HepG2 (cell line): ENCODE data around the gene LONP1. TPM values are rescaled to one million over a fixed set of nuclear protein-coding genes. Genes with fewer than 3 reads are reported as not detected.

Experiments
- AFF4 ChIP-seq: sonication (generic); formaldehyde crosslinking; IDR thresholded peaks from 2 replicates; pipeline ENCODE4 v1.4.0; 2020; ENCODE audit warnings: missing genetic modification reagents
- AKAP8 ChIP-seq: sonication (generic); formaldehyde crosslinking; IDR thresholded peaks from 2 replicates; pipeline ENCODE4 v1.5.1; 2020; ENCODE audit warnings: mild to moderate bottlenecking, missing genetic modification reagents
- CBX5 ChIP-seq: sonication (generic); formaldehyde crosslinking; IDR thresholded peaks from 2 replicates; pipeline ENCODE4 v1.4.0; 2020; ENCODE audit warnings: missing genetic modification reagents, borderline replicate concordance
- CTCF ChIP-seq: sonication (generic); formaldehyde crosslinking; IDR thresholded peaks from 2 replicates; pipeline ENCODE4 v1.5.0; 2020; ENCODE audit warnings: mild to moderate bottlenecking, missing genetic modification reagents, moderate library complexity
- DNMT3B ChIP-seq: conservative IDR thresholded peaks from 2 replicates; pipeline ENCODE4 v1.6.1; 2016; ENCODE audit warnings: missing biosample characterization, control low read depth
- FUBP1 ChIP-seq: sonication (generic); formaldehyde crosslinking; IDR thresholded peaks from 2 replicates; pipeline ENCODE4 v1.5.1; 2020; ENCODE audit warnings: missing genetic modification reagents, mild to moderate bottlenecking, borderline replicate concordance
- GRHL1 ChIP-seq: sonication (generic); formaldehyde crosslinking; conservative IDR thresholded peaks from 2 replicates; pipeline ENCODE4 v1.8.0; 2022; ENCODE audit warnings: missing genetic modification reagents
- HDAC6 ChIP-seq: fragments of 200-600 bp; sonication (generic); IDR thresholded peaks from 2 replicates; pipeline ENCODE4 v1.7.0; 2017; ENCODE audit warnings: mild to moderate bottlenecking, antibody characterized with exemption, low read length, low read depth
- MBNL3 ChIP-seq: fragments of 250-450 bp; sonication (Bioruptor Pico); conservative IDR thresholded peaks from 2 replicates; pipeline ENCODE4 v1.8.0; 2022; ENCODE audit warnings: mild to moderate bottlenecking, inconsistent platforms
- NR2F6 ChIP-seq, 2 experiments: IDR thresholded peaks; 2 replicates each; pipeline ENCODE4 v1.6.1; 2016; ENCODE audit warnings: antibody characterized with exemption in 1 of 2, mild to moderate bottlenecking in 1 of 2
- ZBTB10 ChIP-seq: sonication (generic); formaldehyde crosslinking; IDR thresholded peaks from 2 replicates; pipeline ENCODE4 v1.4.0; 2020; ENCODE audit warnings: missing genetic modification reagents, borderline replicate concordance
- ZBTB43 ChIP-seq: sonication (generic); formaldehyde crosslinking; conservative IDR thresholded peaks from 2 replicates; pipeline ENCODE4 v1.4.0; 2020; ENCODE audit warnings: missing genetic modification reagents
- ZNF746 ChIP-seq: sonication (generic); formaldehyde crosslinking; IDR thresholded peaks from 2 replicates; pipeline ENCODE4 v1.8.0; 2022; ENCODE audit warnings: mild to moderate bottlenecking, missing genetic modification reagents
- ZNF766 ChIP-seq: sonication (generic); formaldehyde crosslinking; IDR thresholded peaks from 2 replicates; pipeline ENCODE4 v1.5.0; 2020; ENCODE audit warnings: missing genetic modification reagents, borderline replicate concordance
- polyA plus RNA-seq, 8 experiments: library from polyadenylated mRNA; depleted of rRNA in 3 of 8; stranded (reverse) in 7 of 8; unstranded in 1 of 8; fragments of >200 nt; fragmentation: Illumina TruSeq in 4 of 8; extraction: Trizol in 4 of 8; gene quantifications; 2 replicates each; pipeline versions ENCODE4 v1.2.1 to v1.2.3, GENCODE V29; 2011 to 2016; ENCODE audit warnings: low read depth in 4 of 8, missing spikeins in 1 of 8, mixed read lengths in 1 of 8; ENCODE audit not compliant: insufficient read depth in 1 of 8
- total RNA-seq, 5 experiments: library from RNA; depleted of rRNA; stranded (reverse); fragments of >200 nt; fragmentation: Illumina TruSeq; extraction: Trizol; gene quantifications; 2 replicates each; pipeline ENCODE4 v1.2.3, GENCODE V29; 2016; ENCODE audit warnings: low read depth in 1 of 5

Gene LONP1
- total and polyA plus RNA-seq, 2 of the 13 experiments (the other 11 are each of a cell fraction or from before 2014, with no cell fraction given) = 59.5 to 76.8 TPM

GRCh38 chr19:5665781-5666513 is 54.0 kb downstream of the LONP1 start (continued):
- TF ChIP-seq CTCF (CRISPR knock-in tag) (peak; percentile 15; the same call in 1 of the 2 replicates), ZBTB43 (CRISPR knock-in tag) (no peak), ZBTB10 (CRISPR knock-in tag) (no peak), FUBP1 (CRISPR knock-in tag) (no peak), ZNF746 (CRISPR knock-in tag) (no peak), MBNL3 (no peak), NR2F6 (IDR thresholded peaks at IDR 0.05) (no peak), NR2F6 (CRISPR knock-in tag; IDR thresholded peaks at IDR 0.05) (peak; percentile 37; the same call in 1 of the 2 replicates), HDAC6 (no peak), DNMT3B (CRISPR knock-in tag) (no peak), ZNF766 (no peak), AKAP8 (CRISPR knock-in tag) (0 out of 2 replicates have a peak, but pooled peaks have one; percentile 50), CBX5 (CRISPR knock-in tag) (no peak), AFF4 (CRISPR knock-in tag) (no peak), GRHL1 (CRISPR knock-in tag) (no peak)
